MM.1S (cell line): ENCODE measurements around the gene SLC41A2.
A peak's percentile ranks its signal among the peaks of the same experiment; 100 is the strongest.

Experiments
- DNase-seq: peaks from one replicate; pipeline ENCODE4 v3.0.0-alpha.2; 2015
- H2AFZ ChIP-seq: fragments of 300-600 bp; sonication (generic); 2 replicates; pipeline ENCODE4 v1.6.0; 2016; ENCODE audit warnings: antibody characterized with exemption, low read length
- H3F3A ChIP-seq: fragments of 300-600 bp; sonication (generic); 2 replicates; pipeline ENCODE4 v1.6.1; 2016; ENCODE audit warnings: mild to moderate bottlenecking, antibody characterized with exemption, low read length, moderate library complexity, mixed read lengths; ENCODE audit not compliant: insufficient read depth
- H3K27ac ChIP-seq: fragments of 300-600 bp; sonication (generic); 2 replicates; pipeline ENCODE4 v1.5.1; 2016; ENCODE audit warnings: mild to moderate bottlenecking, low read length
- H3K27me3 ChIP-seq: fragments of 300-600 bp; sonication (generic); replicated peaks from 2 replicates; pipeline ENCODE4 v1.6.0; 2016; ENCODE audit warnings: low read length; ENCODE audit not compliant: insufficient read depth
- H3K36me3 ChIP-seq: fragments of 300-600 bp; sonication (generic); replicated peaks from 2 replicates; pipeline ENCODE4 v1.6.1; 2016; ENCODE audit warnings: mild to moderate bottlenecking, low read length, mixed read lengths; ENCODE audit not compliant: insufficient read depth
- H3K4me1 ChIP-seq: fragments of 300-600 bp; sonication (generic); 2 replicates; pipeline ENCODE4 v1.6.1; 2016; ENCODE audit warnings: low read length, mixed read lengths
- H3K4me2 ChIP-seq: fragments of 300-600 bp; sonication (generic); 2 replicates; pipeline ENCODE4 v1.6.0; 2016; ENCODE audit warnings: low read depth, low read length
- H3K4me3 ChIP-seq: fragments of 300-600 bp; sonication (generic); 2 replicates; pipeline ENCODE4 v1.5.1; 2016; ENCODE audit warnings: low read length, mixed read lengths
- H3K79me2 ChIP-seq: fragments of 300-600 bp; sonication (generic); 2 replicates; pipeline ENCODE4 v1.6.1; 2016; ENCODE audit warnings: mixed run types, low read length, mixed read lengths
- H3K9ac ChIP-seq: fragments of 300-600 bp; sonication (generic); 2 replicates; pipeline ENCODE4 v1.6.1; 2016; ENCODE audit warnings: low read length, mixed read lengths
- H3K9me2 ChIP-seq: fragments of 300-600 bp; sonication (generic); replicated peaks from 2 replicates; pipeline ENCODE4 v1.6.1; 2016; ENCODE audit warnings: mild to moderate bottlenecking, low read length, mixed read lengths; ENCODE audit not compliant: insufficient read depth
- H3K9me3 ChIP-seq: fragments of 300-600 bp; sonication (generic); replicated peaks from 2 replicates; pipeline ENCODE4 v1.6.1; 2016; ENCODE audit warnings: mild to moderate bottlenecking, low read length, mixed read lengths; ENCODE audit not compliant: insufficient read depth
- H4K20me1 ChIP-seq: fragments of 300-600 bp; sonication (generic); 2 replicates; pipeline ENCODE4 v1.6.1; 2016; ENCODE audit warnings: mild to moderate bottlenecking, low read length, moderate library complexity, mixed read lengths; ENCODE audit not compliant: insufficient read depth
- CTCF ChIP-seq: fragments of 300-600 bp; sonication (generic); IDR thresholded peaks from 2 replicates; pipeline ENCODE4 v1.5.1; 2016; ENCODE audit warnings: antibody characterized with exemption, low read length, mixed read lengths
- EZH2 ChIP-seq: fragments of 300-600 bp; sonication (generic); optimal IDR thresholded peaks from 2 replicates; pipeline ENCODE3; 2017; ENCODE audit warnings: low read depth, mild to moderate bottlenecking, antibody characterized with exemption, low read length, mixed read lengths
- EZH2phosphoT487 ChIP-seq: fragments of 300-600 bp; sonication (generic); IDR thresholded peaks from 2 replicates; pipeline ENCODE4 v1.6.1; 2018; ENCODE audit warnings: antibody characterized with exemption, low read length

Gene SLC41A2

GRCh38 chr12:104974626-104975290, 16.7 kb upstream of the SLC41A2 start:
- H4K20me1 ChIP-seq, result no peaks in the 10 kb centered on the region
- no peaks in the 10 kb centered on the region for H3K9me2 ChIP-seq
- H3K36me3 ChIP-seq, result no peaks in the 10 kb centered on the region
- no peaks in the 10 kb centered on the region for H3K79me2 ChIP-seq
- H3F3A ChIP-seq, result peaks cover 8% of the 10 kb centered on the region
- peak overlapping the region; percentile 32 for H2AFZ ChIP-seq
- peak overlapping the region; percentile 48; the same call in 1 of the 2 replicates for H3K27ac ChIP-seq
- no peaks in the 10 kb centered on the region for H3K4me1 ChIP-seq
- 0 out of 2 replicates have a peak overlapping the region, but pooled peaks have one; percentile 14 for H3K4me3 ChIP-seq
- peak overlapping the region; percentile 40; the same call in 1 of the 2 replicates for H3K4me2 ChIP-seq
- peak; percentile 69 for DNase-seq
- no peaks in the 10 kb centered on the region for H3K27me3 ChIP-seq
- TF ChIP-seq CTCF (no peak), EZH2phosphoT487 (no peak), EZH2 (no peak)
- H3K9ac ChIP-seq, result peak overlapping the region; percentile 22; the same call in 1 of the 2 replicates
- H3K9me3 ChIP-seq, result no peaks in the 10 kb centered on the region

- TF ChIP-seq EZH2phosphoT487, result no peak
- TF ChIP-seq CTCF, result no peak
- no peak for TF ChIP-seq EZH2
- no peak overlapping the region for H3K27ac ChIP-seq
These were observed 15.2 kb upstream of the SLC41A2 start for GRCh38 chr12:104973250-104973649.

GRCh38 chr12:104971306-104971705, 13.2 kb upstream of the SLC41A2 start:
- no peak overlapping the region for H3K9ac ChIP-seq

More at GRCh38 chr12:104973250-104973649, 15.2 kb upstream of the SLC41A2 start:
- H3F3A ChIP-seq, result peaks cover 8% of the 10 kb centered on the region
- H3K4me3 ChIP-seq, result no peak overlapping the region
- H3K36me3 ChIP-seq, result no peaks in the 10 kb centered on the region
- no peaks in the 10 kb centered on the region for H3K9me3 ChIP-seq
- no peaks in the 10 kb centered on the region for H3K79me2 ChIP-seq
- H3K27me3 ChIP-seq, result no peaks in the 10 kb centered on the region
- H2AFZ ChIP-seq, result no peak overlapping the region
- H4K20me1 ChIP-seq, result no peaks in the 10 kb centered on the region
- H3K4me2 ChIP-seq, result no peak overlapping the region
- DNase-seq, result no peak
- H3K4me1 ChIP-seq, result no peaks in the 10 kb centered on the region
- no peak overlapping the region for H3K9ac ChIP-seq
- no peaks in the 10 kb centered on the region for H3K9me2 ChIP-seq

More at GRCh38 chr12:104971306-104971705, 13.2 kb upstream of the SLC41A2 start:
- no peaks in the 10 kb centered on the region for H3K79me2 ChIP-seq
- H3K9me3 ChIP-seq, result no peaks in the 10 kb centered on the region
- H3K4me2 ChIP-seq, result no peak overlapping the region
- no peaks in the 10 kb centered on the region for H3K9me2 ChIP-seq
- peaks cover 7% of the 10 kb centered on the region for H3K4me1 ChIP-seq
- H4K20me1 ChIP-seq, result no peaks in the 10 kb centered on the region
- no peak overlapping the region for H3K27ac ChIP-seq
- DNase-seq, result no peak
- TF ChIP-seq EZH2phosphoT487 (no peak), EZH2 (no peak), CTCF (no peak)
- no peak overlapping the region for H2AFZ ChIP-seq
- no peak overlapping the region for H3K4me3 ChIP-seq
- H3F3A ChIP-seq, result peaks cover 17% of the 10 kb centered on the region
- no peaks in the 10 kb centered on the region for H3K27me3 ChIP-seq
- no peaks in the 10 kb centered on the region for H3K36me3 ChIP-seq
